HCT116 (cell line): ENCODE results near the gene PDE4D.

Experiments
- EZH2 ChIP-seq: fragments of 200-600 bp; sonication (generic); IDR thresholded peaks from 2 replicates; pipeline ENCODE4 v1.6.1; 2017; ENCODE audit warnings: antibody characterized with exemption, mixed run types
- MAX ChIP-seq: IDR thresholded peaks from 2 replicates; pipeline ENCODE4 v1.6.1; 2012
- POLR2A ChIP-seq: IDR thresholded peaks from 2 replicates; pipeline ENCODE4 v1.7.0; 2011; ENCODE audit warnings: borderline replicate concordance; ENCODE audit not compliant: insufficient read depth, insufficient read length; ENCODE audit errors: extremely low read depth
- TCF7L2 ChIP-seq: IDR thresholded peaks from 2 replicates; pipeline ENCODE4 v1.7.0; 2011; ENCODE audit warnings: borderline replicate concordance, inconsistent platforms; ENCODE audit not compliant: insufficient read depth, insufficient read length; ENCODE audit errors: extremely low read depth

- TF ChIP-seq EZH2 (no peak), POLR2A (no peak), MAX (no peak), TCF7L2 (no peak)
These were observed 406.3 kb downstream of the PDE4D start for GRCh38 chr5:59487068-59487686.
